NCI-H2029 treated with DMSO at 0.1 percent for 48 hours (cell line): Measurements from ENCODE around the gene FIBCD1.

Experiments used
- DNase-seq: peaks from one replicate; lab custom pipeline; 2025; lab: John Stamatoyannopoulos, UW

The FIBCD1 gene

GRCh38 chr9:130895038-130895437 is 44.0 kb downstream of the FIBCD1 start:
- DNase-seq, result no peak

GRCh38 chr9:130894546-130894945 is 44.5 kb downstream of the FIBCD1 start:
- no peak for DNase-seq

GRCh38 chr9:130893341-130894101 is 45.5 kb downstream of the FIBCD1 start:
- DNase-seq, result no peak

- DNase-seq, result no peak
Observed at GRCh38 chr9:130892477-130893304, 46.4 kb downstream of the FIBCD1 start.

GRCh38 chr9:130891688-130892476 is 47.2 kb downstream of the FIBCD1 start:
- no peak for DNase-seq

- no peak for DNase-seq
Observed at GRCh38 chr9:130890870-130891687, 48.0 kb downstream of the FIBCD1 start.

GRCh38 chr9:130890124-130890523 is 48.9 kb downstream of the FIBCD1 start:
- DNase-seq, result no peak

- DNase-seq, result no peak
Observed at GRCh38 chr9:130888146-130888885, 50.7 kb downstream of the FIBCD1 start.

- no peak for DNase-seq
Observed at GRCh38 chr9:130887494-130888144, 51.4 kb downstream of the FIBCD1 start.

GRCh38 chr9:130886981-130887380 is 52.1 kb downstream of the FIBCD1 start:
- DNase-seq, result no peak

- DNase-seq, result no peak
Observed at GRCh38 chr9:130885484-130886375, 53.3 kb downstream of the FIBCD1 start.

GRCh38 chr9:130884542-130885483 is 54.2 kb downstream of the FIBCD1 start:
- DNase-seq, result no peak

- no peak for DNase-seq
Observed at GRCh38 chr9:130884111-130884531, 54.9 kb downstream of the FIBCD1 start.

- no peak for DNase-seq
Observed at GRCh38 chr9:130883479-130883878, 55.6 kb downstream of the FIBCD1 start.

GRCh38 chr9:130882696-130883225 is 56.3 kb downstream of the FIBCD1 start:
- no peak for DNase-seq

GRCh38 chr9:130881516-130881915 is 57.5 kb downstream of the FIBCD1 start:
- no peak for DNase-seq

GRCh38 chr9:130880599-130881220 is 58.3 kb downstream of the FIBCD1 start:
- DNase-seq, result no peak
